C4-2B (cell line): ENCODE measurements around the gene OR10J1.

ENCODE experiments used
- H3K27ac ChIP-seq: fragments of 450-650 bp; 2 replicates; pipeline ENCODE4 v1.5.1; 2017
- ZFX ChIP-seq: fragments of 450-650 bp; IDR thresholded peaks from 2 replicates; pipeline ENCODE4 v1.6.1; 2017
- TF ChIP-seq, protein P1 (sequence below): fragments of 450-650 bp; conservative IDR thresholded peaks from 2 replicates; pipeline ENCODE4 v1.5.1; 2017; ENCODE audit warnings: mild to moderate bottlenecking

The OR10J1 gene

DNA sequence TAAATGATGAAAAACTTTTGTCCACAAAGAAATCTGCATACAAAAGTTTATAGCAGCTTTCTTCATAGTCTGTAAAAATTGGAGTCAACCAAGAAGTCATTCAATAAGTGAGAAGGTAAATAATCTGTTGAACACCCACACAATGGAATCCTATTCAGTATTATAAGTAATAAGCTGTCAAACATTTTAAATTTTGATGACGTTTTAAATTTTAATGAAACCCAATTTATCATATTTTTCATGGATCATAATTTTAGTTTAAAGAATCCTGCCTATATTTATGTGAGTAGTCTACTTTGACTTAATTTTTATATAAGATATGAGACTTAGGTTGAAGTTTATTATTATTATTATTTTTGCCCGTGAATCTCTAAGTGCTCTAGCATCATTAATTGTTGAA lies 20.0 kb downstream of the OR10J1 start:
- TF ChIP-seq, protein P1, sequence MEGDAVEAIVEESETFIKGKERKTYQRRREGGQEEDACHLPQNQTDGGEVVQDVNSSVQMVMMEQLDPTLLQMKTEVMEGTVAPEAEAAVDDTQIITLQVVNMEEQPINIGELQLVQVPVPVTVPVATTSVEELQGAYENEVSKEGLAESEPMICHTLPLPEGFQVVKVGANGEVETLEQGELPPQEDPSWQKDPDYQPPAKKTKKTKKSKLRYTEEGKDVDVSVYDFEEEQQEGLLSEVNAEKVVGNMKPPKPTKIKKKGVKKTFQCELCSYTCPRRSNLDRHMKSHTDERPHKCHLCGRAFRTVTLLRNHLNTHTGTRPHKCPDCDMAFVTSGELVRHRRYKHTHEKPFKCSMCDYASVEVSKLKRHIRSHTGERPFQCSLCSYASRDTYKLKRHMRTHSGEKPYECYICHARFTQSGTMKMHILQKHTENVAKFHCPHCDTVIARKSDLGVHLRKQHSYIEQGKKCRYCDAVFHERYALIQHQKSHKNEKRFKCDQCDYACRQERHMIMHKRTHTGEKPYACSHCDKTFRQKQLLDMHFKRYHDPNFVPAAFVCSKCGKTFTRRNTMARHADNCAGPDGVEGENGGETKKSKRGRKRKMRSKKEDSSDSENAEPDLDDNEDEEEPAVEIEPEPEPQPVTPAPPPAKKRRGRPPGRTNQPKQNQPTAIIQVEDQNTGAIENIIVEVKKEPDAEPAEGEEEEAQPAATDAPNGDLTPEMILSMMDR: no peak
- TF ChIP-seq ZFX: no peak
- no peak overlapping the region for H3K27ac ChIP-seq

DNA sequence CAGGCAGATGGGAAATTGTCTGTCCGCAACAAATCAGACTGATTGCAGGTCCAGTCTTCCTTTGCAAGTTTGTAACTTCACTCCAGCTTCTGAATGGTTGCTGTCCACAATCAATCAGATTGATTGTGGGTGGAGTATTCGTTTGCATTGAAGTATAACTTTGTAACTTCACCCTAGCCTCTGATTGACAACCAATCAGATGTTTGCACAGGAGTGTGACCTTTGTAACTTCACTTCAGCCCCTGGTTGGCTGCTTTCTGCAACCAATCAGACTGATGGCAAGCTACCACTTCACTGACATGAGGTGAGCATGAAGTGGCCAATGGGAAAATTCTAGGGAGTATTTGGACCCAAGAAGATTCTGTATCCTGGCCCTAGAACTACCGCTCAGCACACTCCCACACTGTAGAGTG lies 25.7 kb downstream of the OR10J1 start:
- no peak overlapping the region for H3K27ac ChIP-seq

DNA sequence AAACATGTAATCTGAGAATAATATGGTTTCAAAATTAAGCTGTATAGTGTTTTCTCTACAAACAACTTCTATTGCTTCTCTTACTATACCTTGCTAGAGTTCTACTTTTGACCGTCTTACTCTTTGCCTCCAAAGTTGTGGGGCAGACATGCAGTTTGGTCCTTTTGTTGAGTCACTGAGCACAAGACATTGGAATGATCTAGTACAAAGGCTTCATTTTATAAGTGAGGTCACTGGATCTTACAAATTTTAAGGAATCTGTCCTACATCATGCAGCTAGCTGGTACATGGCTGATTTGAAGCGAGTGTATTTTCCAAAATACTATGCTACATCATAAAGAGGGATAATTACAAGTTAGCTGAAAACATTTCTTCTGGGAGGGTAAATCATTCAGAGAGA lies 28.8 kb downstream of the OR10J1 start:
- no peak for TF ChIP-seq ZFX
- TF ChIP-seq, protein P1: no peak
- no peak overlapping the region for H3K27ac ChIP-seq

More for the DNA sequence above, 25.7 kb downstream of the OR10J1 start:
- TF ChIP-seq, protein P1: no peak
- no peak for TF ChIP-seq ZFX

DNA sequence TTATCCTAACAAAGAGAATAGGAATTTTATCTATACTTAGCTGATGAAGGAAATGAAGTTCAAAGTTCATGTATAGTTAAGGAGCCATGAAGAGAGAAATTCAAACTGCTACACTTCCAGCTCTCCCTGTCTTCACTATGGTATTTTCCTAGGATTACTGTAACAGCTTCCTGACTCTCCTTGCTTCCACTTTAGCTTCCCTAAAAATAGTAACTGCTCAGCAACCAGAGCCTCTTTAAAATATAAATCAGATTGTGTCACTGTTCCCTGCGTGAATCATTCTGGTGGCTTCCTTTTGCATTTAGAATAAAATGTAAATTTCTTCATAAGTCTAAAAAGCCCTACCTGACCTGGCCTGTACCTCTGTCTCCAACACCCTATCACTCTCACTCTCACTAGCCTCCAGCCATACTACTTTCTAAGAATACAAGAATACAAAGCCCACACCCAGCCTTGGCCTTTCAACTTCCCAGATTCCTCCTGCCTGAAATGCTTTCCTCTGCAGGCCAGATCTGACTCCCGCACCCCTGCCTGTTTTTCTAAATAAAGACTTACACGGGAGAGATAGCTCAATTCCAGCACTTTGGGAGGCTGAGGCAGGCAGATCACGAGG lies 30.5 kb downstream of the OR10J1 start:
- TF ChIP-seq ZFX: no peak
- TF ChIP-seq, protein P1: no peak
- H3K27ac ChIP-seq: no peak overlapping the region

DNA sequence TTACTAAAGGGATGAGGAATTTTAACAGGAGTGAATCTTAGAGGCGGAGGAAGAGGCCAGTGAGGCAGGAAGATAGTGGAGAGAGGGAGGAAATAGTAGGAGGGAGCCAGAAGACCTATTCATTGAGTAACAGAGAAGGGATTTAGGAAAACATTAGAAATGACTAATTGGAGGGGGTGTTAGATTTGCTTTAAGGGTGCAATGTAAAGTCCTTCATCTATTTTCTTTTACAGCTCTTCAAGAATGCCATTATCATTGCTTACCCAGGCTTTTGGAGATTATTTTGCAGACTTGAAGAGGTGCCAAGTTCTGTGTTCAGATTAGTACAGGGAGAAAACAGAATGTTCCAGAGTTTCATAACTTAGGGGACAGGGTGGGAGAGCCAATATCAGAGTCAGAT lies 33.8 kb downstream of the OR10J1 start:
- no peak overlapping the region for H3K27ac ChIP-seq
- TF ChIP-seq, protein P1: no peak
- no peak for TF ChIP-seq ZFX

DNA sequence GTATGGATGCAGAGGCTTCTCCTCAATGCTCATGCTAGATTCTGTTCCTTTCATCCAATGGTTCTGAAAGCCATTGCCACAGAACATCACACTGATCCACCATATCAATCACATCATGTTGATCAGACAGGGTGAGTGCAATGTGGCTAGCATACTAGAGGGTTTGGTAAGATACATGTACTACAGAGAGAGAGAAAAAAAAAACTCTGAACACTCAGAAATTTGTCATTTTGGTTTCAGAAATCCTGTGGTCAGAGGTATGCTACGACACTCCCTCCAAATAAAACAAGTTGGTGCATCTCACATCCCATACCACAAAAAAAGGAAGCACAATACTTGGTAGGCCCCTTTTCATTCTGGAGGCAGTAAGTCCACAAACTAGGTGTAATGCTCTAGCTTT lies 35.4 kb downstream of the OR10J1 start:
- no peak overlapping the region for H3K27ac ChIP-seq
- TF ChIP-seq, protein P1: no peak
- no peak for TF ChIP-seq ZFX

DNA sequence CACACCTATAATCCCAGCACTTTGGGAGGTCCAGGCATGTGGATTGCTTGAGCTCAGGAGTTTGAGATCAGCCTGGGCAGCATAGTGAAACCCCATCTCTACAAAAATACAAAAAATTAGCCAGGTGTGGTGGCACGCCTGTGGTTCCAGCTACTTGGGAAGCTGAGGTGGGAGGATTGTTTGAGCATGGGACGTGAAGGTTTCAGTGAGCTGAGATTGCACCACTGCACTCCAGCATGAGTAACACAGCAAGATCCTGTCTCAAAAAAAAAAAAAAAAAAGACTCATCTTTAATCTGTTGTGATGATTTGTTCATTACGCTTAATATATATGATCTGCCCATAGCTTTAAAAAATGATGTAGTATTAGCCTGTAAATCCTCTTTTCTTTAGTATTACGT lies 44.0 kb downstream of the OR10J1 start:
- H3K27ac ChIP-seq: no peak overlapping the region
- TF ChIP-seq, protein P1: no peak
- TF ChIP-seq ZFX: no peak
